PFSK-1 (cell line): ENCODE measurements around the gene TTN.

Experiments used
- FOXP2 ChIP-seq: optimal IDR thresholded peaks from 2 replicates; pipeline ENCODE3; 2011; ENCODE audit warnings: borderline replicate concordance, control low read depth, inconsistent platforms; ENCODE audit not compliant: insufficient read depth; ENCODE audit errors: extremely low read length, extremely low read depth
- POLR2AphosphoS5 ChIP-seq: IDR thresholded peaks from 2 replicates; pipeline ENCODE4 v1.6.1; 2012; ENCODE audit warnings: low read depth, mild to moderate bottlenecking, control low read depth, low read length, moderate library complexity
- REST ChIP-seq, 2 experiments: IDR thresholded peaks; 2 replicates each; pipeline versions ENCODE4 v1.6.1 to v1.8.0; 2011 to 2012; ENCODE audit warnings: low read depth in 2 of 2, low read length in 2 of 2, control low read depth in 1 of 2, inconsistent platforms in 1 of 2, mild to moderate bottlenecking in 1 of 2, moderate library complexity in 1 of 2; ENCODE audit not compliant: insufficient read depth in 1 of 2
- SIN3A ChIP-seq: IDR thresholded peaks from 2 replicates; pipeline ENCODE4 v1.6.1; 2012; ENCODE audit warnings: mild to moderate bottlenecking, low read length, moderate library complexity, borderline replicate concordance; ENCODE audit not compliant: insufficient read depth
- TAF1 ChIP-seq: IDR thresholded peaks from 2 replicates; pipeline ENCODE4 v1.6.1; 2012; ENCODE audit warnings: low read length, control low read depth, borderline replicate concordance; ENCODE audit not compliant: insufficient read depth

- TF ChIP-seq TAF1 = no peak
- no peak for TF ChIP-seq POLR2AphosphoS5
- no peak for TF ChIP-seq REST (IDR thresholded peaks at IDR 0.05; ENCODE audit: insufficient read depth in 1 of 2, low read depth in 2 of 2, low read length in 2 of 2)
- TF ChIP-seq FOXP2 = no peak
- no peak for TF ChIP-seq SIN3A
These were observed 300.3 kb downstream of the TTN start for GRCh38 chr2:178506949-178507348.
